GM12874 (cell line): Measurements from ENCODE around the gene JSRP1.
A peak's percentile ranks its signal among the peaks of the same experiment; 100 is the strongest.

Source experiments
- CTCF ChIP-seq: IDR thresholded peaks from 2 replicates; pipeline ENCODE4 v1.5.1; 2011; ENCODE audit warnings: low read depth, mild to moderate bottlenecking, control low read depth, low read length, moderate library complexity; ENCODE audit not compliant: insufficient read depth

Gene JSRP1

GRCh38 chr19:2209408-2209807 lies 46.8 kb downstream of the JSRP1 start:
- no peak for TF ChIP-seq CTCF

GRCh38 chr19:2208975-2209374 lies 47.2 kb downstream of the JSRP1 start:
- TF ChIP-seq CTCF, result no peak

- peak; percentile 34; the same call in 1 of the 2 replicates for TF ChIP-seq CTCF
These were observed 48.0 kb downstream of the JSRP1 start for GRCh38 chr19:2207991-2208860.

GRCh38 chr19:2207008-2207407 lies 49.2 kb downstream of the JSRP1 start:
- no peak for TF ChIP-seq CTCF

- TF ChIP-seq CTCF, result no peak
These were observed 53.9 kb downstream of the JSRP1 start for GRCh38 chr19:2202366-2202765.
